LNCaP clone FGC (cell line): ENCODE data around the gene ZNF469.
"Not testable (repeated sequence)": the region's sequence is repeated elsewhere in the genome, so short reads cannot be mapped to it uniquely, and the experiment has no call there.

Experiments used
- DNase-seq: peaks from one replicate; pipeline ENCODE4 v3.0.0-alpha.2; 2011; ENCODE audit warnings: low read depth
- H3K4me3 ChIP-seq: 2 replicates; pipeline ENCODE4 v1.5.1; 2011; ENCODE audit warnings: mild to moderate bottlenecking, low read depth, low read length, control low read depth
- CTCF ChIP-seq: IDR thresholded peaks from 2 replicates; pipeline ENCODE4 v1.5.1; 2012; ENCODE audit warnings: mild to moderate bottlenecking; ENCODE audit not compliant: control insufficient read depth, insufficient read depth; ENCODE audit errors: extremely low read depth

The ZNF469 gene

GRCh38 chr16:88357317-88358022, 25.3 kb upstream of the ZNF469 start:
- no peak for DNase-seq
- TF ChIP-seq CTCF, result no peak
- H3K4me3 ChIP-seq, result no peak overlapping the region

- TF ChIP-seq CTCF, result no peak
- no peak for DNase-seq
- H3K4me3 ChIP-seq, result no peak overlapping the region
These were observed 24.7 kb upstream of the ZNF469 start for GRCh38 chr16:88358023-88358420.

GRCh38 chr16:88359008-88359407, 23.8 kb upstream of the ZNF469 start:
- no peak overlapping the region for H3K4me3 ChIP-seq
- DNase-seq, result no peak
- TF ChIP-seq CTCF, result no peak

GRCh38 chr16:88360401-88360800, 22.4 kb upstream of the ZNF469 start:
- not testable (repeated sequence) for H3K4me3 ChIP-seq, DNase-seq

- TF ChIP-seq CTCF, result no peak
- no peak overlapping the region for H3K4me3 ChIP-seq
- DNase-seq, result no peak
These were observed 21.8 kb upstream of the ZNF469 start for GRCh38 chr16:88360999-88361398.

GRCh38 chr16:88361775-88362174, 21.0 kb upstream of the ZNF469 start:
- no peak for DNase-seq
- no peak for TF ChIP-seq CTCF
- H3K4me3 ChIP-seq, result no peak overlapping the region

- no peak overlapping the region for H3K4me3 ChIP-seq
- DNase-seq, result no peak
- TF ChIP-seq CTCF, result no peak
These were observed 19.4 kb upstream of the ZNF469 start for GRCh38 chr16:88363239-88363891.
